Embryonic facial prominence (tissue), 1 donor: ENCODE results near the gene IQCH.

Experiments
- DNase-seq: peaks from one replicate; pipeline ENCODE4 v3.0.0-alpha.2; 2016; ENCODE audit errors: extremely low spot score

IQCH gene

DNA sequence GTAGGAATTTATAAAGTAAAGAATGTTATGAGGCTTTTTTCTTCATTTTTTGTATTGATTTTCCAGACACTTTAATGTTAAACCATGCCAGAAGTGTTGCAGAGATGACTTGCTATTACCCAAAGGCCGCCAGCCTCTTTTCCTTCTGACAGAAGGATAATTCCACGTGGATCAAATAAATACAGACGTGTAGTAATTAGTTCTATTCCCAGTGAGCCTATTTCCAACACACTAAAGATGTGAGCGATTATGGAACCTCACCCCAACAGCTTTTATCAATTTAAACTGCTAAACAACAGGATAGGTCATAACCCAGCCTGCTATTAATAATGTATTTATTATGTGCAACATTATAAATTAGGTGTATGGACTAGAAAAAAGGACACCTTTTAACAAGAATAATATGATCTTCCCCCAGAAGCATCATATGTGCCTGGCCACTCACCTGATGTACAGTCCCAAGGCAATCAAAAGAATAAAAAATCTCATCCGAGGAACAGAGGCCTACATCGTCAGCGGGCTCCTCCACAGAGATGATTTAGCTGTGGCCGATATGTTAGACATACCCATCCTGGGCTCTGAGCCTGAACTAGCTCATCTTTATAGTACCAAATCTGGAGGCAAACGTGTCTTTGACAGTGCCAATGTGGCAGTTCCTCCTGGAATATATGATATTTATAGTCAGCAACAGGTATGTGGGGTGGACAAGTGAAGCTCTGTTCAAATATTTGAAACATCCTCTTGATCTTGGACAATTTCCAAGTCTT lies 140.5 kb downstream of the IQCH start:
- DNase-seq = no peak

DNA sequence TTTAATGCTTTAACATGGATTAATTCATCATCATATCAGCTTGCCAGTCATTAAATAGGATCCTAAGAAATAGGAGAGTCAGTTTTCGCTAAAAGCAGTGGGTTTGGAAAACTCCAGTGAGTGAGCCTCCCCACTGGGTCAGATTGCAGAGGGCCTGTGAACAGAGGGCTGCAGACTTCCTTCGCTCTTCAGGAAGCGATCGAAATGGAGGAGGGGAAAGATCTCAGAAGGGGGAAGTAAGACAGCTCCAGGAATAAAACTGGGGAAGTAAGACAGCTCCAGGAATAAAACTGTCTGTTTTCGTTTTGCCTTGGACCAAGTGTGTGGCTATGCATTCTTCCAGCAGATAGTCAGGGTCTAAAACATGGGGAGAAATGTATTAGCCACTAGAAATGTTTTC lies 141.5 kb downstream of the IQCH start:
- no peak for DNase-seq

DNA sequence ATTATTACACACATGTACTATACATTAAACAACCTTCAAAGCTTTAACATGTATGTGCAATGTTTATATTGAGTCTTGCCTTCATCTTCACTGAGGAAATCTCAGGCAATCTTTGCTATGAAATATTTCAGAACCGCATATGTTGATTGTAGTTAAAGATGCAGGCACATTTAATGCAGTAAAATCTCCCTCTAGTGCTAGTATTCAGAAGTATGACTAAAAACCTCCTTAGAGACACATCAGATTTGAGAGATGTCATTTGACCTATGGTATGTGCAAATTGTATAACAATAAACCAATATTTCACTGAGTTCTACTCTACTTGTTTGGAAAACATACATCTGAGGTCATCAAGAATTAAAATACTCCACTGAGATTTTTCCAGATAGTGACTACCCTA lies 142.6 kb downstream of the IQCH start:
- DNase-seq = no peak

DNA sequence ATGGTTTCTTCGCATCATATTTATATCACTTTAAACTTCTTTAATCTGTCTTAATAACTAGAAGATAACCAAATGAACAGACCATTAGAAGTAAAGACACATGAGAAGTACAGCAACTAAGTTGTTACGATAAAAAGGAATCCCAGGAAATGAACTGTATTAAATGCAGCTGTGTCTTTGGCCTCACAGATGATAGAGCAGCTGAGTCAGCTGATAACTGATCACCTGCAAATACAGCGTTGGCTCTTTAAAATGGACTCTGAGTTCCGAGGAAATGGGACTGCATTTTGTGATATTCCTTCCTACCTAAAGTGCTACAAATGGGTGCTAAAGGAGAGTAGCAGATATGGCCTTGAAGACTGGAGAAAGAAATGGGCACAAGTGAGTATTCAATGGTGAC lies 145.3 kb downstream of the IQCH start:
- DNase-seq = no peak

DNA sequence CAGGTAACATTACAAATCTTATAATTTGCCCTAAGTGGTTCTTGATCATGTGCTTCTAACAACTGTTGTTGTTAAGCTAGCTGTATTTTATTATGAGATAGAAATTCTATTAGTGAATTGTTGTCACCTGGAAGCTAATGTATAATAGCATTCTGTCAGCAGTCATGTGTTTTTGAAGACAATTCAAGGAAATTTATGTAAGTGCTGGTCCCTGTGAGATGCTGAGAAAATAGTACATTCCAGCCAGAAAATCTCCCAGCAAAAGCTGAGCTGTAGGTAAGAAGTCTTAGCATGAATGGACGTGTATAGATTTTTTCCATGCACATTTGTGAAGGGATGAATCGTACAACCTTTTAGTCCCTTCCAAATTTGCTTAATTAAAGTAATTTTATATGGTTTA lies 146.3 kb downstream of the IQCH start:
- no peak for DNase-seq

DNA sequence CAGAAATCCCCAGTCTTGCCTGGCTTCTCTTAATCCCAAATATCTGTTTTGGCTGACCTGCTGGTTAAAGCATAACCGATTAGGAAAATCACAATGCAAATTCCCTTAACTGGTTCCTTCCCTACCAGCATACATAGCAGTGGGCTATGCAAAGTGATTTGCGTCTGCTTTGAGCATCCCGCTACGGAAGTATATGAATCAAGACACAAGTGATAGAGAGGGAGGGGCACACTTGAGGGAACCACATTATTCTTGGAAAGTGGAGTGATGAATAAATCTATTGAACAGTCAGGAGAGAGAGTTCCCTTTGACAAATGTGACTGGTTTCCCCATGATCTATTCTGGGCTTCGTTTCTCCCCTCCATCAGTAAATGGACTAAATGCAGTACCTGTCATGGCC lies 146.8 kb downstream of the IQCH start:
- DNase-seq = no peak

DNA sequence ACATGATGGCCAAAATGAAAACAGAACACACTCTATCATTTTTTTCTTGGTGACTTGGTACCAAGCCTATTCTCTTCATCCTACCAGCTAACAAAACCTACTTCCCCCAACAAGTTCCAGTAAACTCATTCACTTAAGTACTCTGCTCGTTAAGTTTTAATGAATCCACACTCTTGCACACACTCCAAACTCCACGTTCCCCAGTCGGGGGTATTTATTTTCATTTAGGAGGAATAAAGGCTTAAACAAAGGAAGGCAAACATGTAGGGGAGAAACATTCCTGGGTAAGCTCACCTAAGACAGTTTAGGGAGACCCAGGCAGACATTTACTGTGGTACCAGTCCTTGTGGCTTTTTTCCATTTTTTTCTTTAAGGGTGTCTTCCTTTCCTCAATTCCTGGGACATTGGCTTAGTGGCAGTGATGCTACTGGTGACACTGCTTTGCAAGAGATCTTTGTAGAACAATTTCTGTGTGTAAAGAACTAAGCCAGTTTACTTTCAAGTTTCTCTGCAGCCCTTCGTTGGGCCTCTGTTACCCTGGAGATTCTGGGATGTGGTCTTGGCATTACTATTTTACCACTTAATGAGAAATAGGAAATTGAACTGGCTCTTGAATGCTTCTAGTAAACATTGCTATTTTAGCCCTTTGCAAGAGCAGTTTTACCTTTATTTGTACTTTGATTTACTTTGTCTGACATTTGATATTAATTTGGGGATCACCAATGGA lies 149.0 kb downstream of the IQCH start:
- DNase-seq = no peak

DNA sequence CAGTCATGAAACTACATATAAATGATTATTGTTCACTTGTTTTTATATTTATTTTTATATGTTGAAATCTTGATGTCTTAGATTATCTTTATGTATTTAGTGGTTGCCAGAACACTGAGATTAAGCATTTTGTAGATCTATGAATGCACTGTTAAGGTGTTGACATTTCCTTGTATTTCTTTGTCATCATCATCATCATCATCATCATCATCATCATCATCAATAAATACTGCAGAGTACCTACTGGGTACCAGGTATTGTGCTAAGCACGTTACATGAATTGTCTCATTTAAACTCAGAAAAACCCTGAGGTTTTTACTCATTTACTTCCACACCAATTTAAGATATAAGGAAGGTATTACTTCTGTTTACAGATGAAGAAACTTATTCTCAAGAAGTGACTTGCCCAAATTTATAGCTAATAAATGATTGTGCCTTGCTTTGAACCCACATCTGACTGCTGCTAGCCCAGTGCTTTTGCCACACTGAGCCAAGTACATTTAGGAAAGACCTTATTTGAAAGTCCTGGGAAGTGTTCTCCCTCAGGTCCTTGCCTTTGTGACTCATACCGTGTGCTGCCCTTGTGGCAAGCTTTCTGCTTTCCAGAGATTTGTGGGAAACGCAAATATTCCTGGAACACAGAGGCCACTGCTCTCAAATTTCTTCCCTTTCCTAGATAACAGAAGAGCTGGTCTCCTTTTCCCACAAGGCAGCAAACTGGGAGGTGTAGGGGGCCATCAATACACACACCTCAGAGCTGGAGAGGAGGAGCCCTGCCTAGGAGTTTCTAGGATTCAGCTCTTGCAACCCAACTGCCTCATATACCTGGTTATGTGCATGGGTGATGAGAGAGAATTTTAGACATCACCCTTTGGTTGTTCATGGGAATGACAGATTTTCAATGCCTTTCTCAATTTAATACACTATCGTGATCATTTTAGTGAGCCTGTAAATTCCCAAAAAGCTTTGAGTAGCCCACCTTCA lies 150.9 kb downstream of the IQCH start:
- DNase-seq = no peak

DNA sequence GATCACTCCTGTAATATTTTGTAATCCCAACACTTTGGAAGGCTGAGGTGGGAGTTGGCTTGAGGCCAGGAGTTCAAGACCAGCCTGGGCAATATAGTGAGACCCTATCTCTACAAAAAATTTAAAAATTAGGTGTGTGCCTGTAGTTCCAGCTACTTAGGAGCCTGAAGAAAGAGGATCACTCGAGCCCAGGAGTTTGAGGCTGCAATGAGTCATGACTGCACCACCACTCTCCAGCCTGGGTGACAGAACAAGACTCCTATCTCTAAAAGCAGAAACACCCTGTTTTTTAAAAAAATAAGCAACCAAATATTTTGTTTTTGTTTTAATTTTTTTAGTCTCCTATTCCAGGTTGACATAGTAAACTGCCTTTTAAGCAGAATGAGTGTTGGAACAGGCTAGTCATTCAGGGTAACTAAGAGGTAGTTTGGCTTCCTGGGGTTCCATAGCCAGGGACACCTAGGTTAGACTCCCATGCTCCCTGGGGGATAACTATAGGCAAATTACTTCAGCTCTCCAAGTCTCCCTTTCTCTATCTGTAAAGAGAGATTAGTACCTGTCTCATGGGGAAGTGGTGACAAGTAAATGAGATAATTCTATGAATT lies 151.8 kb downstream of the IQCH start:
- no peak for DNase-seq

DNA sequence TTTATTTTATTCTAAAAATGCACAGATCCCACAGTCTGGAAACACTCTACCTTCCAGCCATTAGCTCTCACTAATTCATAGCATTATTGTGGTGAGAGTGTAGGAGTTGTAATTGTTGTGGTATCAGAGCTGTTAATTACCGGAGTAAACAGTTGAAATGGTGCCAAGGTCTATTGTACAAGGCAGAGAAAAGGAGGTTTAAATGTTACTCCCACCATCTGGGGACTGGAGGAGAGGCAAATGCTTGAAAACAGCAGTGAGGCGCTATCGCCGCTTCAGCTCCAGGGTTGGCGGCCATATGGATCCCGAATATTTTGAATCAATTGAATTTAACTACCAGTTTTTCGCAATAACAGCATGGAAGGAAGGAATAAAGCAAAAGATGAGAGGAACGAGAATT lies 153.2 kb downstream of the IQCH start:
- no peak for DNase-seq

DNA sequence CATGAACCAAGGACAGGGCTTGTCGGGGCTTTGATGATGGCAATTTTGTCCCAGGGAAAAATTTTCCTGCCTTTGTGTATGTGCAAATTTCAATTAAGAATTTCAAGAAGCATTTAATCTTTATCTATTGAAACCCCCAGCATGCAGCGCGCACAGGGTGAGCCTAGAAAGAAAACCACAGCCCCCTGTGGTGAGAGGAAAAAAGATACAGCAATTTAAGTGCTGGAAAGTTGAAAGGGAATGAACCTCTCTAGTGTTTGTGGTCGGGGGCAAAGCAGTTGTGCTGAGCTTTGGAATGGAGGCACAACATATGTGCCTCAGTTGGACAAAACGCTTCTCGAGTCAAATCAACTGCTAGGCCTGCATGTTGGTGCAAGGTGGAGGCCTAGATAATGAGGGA lies 154.6 kb downstream of the IQCH start:
- DNase-seq = no peak

DNA sequence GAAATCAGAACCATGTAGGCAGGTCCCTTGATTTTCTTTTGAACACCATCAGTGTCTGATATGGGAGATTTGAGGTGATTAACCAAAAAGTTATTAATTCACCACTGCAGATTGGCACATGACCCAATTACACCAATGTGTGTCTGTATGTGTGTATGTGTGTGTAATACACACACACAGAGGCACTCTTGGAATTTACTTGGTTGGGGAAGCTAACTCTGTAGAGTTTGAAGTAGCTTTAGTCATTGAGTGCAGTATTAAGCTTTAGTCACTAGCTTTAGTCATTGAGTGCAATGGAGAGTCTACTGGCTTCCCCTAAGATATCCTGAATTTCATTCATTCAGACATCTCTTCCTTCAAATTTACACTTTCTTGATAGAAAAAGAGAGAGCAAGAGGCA lies 156.9 kb downstream of the IQCH start:
- no peak for DNase-seq

DNA sequence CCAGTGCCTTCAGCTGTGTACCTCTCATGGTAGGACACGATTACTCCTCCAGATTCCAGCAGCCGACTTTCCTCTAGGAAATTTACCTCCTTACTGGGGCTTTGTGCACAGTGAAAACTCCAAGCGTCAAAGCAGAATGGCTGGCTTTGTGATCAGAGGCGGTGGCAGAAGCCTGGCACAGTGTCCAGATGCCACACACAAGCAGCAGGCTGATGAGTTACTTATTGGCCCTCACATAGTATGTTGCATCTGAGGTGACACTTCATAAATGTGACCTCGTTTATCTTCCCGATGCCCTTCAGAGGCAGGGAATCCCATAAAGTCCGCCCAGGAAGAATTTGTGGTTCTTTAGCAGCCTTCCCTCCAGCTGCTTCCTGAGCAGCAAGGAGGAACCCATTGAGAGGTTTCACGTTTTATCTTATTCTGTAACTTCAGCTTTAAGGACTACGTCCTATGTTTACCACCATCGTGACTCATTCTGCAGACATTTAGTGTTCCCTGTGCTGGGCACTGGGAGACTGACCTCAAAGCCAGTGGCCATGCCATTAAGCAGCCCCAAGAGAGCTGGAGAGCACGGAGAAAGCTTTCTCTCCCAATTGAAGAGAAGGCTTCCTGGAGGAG lies 159.3 kb downstream of the IQCH start:
- no peak for DNase-seq

DNA sequence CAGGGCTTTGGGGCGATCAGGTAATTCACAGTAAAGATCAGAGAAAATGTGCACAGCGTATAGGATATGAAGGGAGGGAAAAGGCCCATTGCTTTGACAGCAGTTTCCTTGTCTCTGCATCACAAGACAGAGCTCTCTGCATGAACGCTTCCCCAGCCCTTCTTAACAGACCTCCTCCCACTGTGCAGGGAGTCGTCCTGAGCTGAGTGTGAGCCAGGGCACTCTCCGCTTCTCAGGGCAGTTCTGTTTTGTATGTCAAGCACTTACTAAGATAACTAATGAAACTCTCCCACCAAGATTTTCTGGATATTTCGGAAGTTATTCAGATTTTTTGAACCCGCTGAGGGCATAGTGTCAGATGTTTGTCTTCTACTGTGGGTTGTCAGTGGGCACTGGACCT lies 160.6 kb downstream of the IQCH start:
- no peak for DNase-seq

DNA sequence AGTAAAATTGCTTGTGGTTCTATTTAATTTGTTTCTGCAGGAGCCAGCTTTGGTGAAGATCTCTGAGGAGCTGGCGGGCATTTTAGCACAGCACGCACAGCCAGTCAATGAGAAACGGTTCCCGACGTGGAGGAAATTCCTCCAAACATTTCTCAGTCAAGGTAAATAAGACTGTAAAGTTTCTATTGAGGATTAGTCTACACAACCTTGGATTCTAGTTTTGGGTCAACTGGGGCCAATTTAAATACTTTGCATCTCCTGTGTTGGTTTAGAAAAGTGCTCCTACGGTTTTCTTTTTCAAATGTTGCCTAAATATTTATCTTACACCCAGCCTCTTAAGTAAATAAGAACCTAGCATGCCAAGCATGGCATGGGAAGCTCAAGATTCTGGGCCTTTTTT lies 162.3 kb downstream of the IQCH start:
- DNase-seq = no peak

DNA sequence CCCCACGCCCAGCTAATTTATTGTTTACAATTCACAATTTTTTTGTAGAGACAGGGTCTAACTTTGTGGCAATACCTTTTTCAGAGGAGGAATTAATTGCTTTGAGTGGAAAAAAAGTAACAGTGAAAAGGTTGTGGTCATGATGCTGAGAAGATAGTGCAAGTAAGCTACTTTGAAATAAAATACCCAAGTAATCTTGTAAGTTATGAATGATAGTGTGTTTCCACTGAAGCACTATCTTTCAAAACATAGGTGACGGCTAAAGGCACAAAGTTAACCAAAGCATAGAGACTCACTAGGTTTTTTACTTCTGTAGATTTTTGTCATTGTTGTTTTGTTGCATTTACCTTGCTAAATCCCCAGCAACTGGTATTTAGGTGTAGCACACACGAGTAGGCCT lies 165.1 kb downstream of the IQCH start:
- DNase-seq = no peak

DNA sequence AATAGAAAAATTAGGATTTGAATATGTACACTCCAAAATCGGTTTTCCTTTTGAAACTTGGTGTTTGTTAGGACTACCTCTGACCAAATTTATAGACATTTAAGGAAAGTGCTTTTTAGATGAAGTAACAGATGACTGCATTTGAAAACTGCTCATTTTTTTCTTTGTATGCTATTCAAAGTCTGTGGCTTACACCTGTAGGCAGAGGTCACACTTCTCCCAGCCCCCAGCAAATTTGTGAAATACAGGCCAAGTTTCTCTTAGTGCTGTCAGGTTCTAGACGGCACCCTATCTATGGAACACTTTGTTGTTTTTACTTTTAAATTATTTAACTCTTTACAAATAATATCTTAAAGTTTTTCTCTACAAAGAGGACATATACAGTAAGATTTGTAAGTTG lies 165.6 kb downstream of the IQCH start:
- no peak for DNase-seq

DNA sequence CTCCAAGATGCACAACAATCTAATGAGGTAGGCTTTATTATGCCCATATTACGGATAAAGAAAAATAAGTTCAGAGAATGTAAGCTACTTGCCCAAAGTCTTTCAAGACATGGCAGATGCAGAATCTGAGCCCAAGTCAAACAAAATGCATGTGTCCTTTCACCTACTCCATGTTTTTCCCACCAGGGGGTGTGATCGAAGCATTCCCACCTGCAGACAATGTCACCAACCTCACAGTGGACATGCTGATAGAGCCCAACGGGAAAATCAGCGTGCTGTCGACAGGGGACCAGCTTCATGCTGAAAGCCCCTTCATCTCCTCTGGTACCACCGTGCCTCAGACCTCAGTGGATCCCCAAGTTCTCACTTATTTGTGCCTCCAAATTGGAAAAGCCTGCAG lies 166.5 kb downstream of the IQCH start:
- DNase-seq = no peak

DNA sequence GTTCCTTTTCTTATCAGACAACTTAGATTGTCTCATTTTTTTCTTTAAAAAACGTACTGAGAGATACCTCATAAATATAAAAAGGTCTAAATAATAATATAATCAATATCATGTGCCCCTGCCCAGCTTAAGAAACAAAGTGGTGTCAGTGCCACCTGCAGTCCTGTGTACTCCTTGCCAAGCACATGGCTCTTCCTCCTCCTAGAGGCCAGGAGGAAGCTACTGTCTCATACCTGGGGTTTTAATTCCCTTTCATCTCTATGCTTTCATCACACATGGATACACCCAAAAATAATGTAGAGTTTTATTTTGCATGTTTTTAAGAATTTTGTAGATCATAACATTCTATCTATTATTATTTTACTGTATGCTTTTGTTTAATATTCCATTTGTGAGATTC lies 167.7 kb downstream of the IQCH start:
- no peak for DNase-seq

DNA sequence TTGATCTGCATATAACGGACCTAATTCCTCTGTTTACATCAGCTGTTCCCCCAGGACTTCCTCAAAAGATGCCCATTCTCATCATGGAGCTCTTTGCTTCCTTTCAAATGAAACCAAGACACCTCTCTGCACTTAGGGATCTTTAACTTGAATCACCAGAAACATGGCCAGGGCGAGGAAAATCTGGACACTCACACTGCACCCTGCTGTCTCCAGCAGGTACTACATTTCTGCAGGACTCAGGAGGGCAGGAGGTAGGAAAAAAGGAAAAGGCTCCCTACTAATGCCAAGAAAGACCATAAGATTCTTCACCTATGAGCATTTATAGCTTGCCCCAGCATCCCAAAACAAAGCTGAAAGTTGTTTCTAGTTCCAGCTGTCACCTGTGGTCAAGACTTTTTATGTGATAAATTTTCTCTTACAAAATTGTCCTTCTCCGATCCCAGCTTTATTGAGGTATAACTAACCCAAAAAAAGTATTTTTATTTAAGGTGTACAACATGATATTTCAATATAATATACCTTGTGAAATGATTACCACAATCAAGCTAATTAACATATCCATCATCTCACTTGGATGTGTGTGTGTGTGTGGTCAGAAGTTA lies 179.0 kb downstream of the IQCH start:
- DNase-seq = no peak
